Stimulated activated CD8-positive, alpha-beta memory T cell treated with anti-CD3 and anti-CD28 coated beads, Interleukin-12 subunit alpha, Interleukin-12 subunit beta, amount 100 ng/mL, for 1 hour (primary cell): ENCODE measurements around the gene PRKCA.

Source experiments
- DNase-seq: peaks from one replicate; pipeline ENCODE4 v3.0.0-alpha.2; 2020; ENCODE audit warnings: low read depth

PRKCA gene

GRCh38 chr17:66414561-66415175, 112.3 kb downstream of the PRKCA start:
- DNase-seq: no peak

DNA sequence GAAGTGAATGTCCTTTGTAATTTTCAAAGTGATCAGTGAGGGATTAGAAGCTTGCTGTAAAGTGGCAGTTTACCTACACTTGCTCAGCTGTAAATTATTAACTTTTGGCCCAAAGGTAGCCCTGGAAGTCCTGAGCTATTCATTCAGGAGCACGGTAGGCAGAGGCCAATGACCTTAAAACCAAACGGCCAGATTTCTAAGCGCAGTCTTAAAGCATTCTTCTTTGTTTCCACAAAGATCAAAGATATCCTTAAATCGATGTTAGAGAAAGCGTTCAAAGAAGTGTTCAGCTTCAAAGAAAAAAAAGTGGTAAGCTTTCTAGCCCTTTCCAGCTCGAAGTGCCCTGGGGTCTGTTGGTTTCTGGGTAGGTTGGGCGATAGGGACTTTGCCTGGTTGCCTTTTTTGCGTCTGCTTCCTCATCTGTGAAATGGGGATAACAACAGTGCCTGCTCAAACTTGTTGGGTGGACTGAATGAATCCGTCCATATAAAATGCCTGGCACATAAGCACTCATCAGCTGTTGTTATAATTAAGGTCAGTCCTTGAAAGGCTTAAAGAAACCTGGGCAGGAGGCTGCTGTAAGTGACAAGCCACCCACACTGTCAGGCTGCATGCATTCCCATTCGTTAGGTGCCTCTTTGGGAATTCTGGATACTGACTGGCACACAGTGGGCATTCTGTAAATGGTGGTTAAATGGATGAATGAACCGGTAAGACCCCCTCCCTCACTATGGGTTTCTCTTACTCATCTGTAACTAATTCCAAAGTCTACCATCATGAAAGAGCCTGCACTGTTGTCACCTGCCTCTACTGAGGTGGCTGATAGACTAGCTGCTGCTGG, 113.2 kb downstream of the PRKCA start:
- no peak for DNase-seq

DNA sequence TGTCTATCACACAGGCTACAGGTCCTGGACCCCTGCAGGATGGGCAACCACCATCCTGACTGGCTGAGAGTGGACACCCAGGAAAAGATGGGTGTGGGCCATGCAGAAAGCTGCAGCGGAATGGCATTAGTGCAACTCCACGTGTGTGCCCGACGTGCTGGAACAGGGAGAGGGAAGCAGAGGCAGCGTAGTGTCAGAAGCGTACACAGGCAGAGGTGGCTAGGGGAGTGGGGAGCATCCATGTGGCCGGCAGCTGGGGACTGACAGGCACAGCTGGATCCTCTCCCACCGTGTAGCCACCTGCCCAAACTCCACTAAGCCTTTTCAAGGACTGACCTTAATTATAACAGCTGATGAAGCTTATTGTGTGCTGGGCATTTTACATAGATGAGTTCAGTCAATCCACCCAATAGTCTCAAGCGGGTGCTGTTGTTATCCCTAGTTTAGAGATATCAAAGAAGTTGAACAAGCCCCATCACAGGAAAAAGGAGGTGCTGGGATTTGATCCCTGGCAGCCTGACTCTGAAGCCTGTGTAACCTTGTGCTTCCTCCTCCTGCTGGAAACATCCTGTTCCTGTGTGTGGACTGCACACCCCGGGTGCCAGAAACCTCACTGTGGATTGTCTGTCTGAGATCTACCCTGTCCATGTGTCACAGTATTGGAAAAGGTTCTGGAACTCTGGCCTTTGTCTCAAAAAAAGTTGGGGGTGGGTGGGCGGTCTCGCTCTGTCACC, 114.0 kb downstream of the PRKCA start:
- DNase-seq: no peak

- DNase-seq: no peak
Measured at GRCh38 chr17:66417300-66417719, 114.9 kb downstream of the PRKCA start.

GRCh38 chr17:66420961-66421371, 118.6 kb downstream of the PRKCA start:
- no peak for DNase-seq

DNA sequence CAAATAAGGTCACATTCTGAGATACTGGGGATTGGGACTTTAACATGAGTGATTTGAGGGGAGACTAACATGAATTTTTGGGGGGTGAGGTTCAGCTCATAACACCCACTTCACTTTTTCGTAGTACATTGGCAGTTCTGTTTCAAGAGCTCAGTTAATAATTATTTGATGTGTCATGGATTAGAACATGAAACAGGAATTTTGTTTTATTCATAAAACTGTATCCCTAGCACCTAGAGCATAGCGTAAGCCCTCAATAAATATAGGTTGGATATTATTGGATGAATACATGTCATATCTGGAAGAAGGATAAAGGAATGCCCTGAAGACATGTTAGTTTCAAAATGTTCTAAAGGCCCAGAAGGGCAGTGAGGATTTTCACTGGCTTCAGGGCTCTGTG, 119.8 kb downstream of the PRKCA start:
- no peak for DNase-seq

GRCh38 chr17:66423056-66423955, 120.9 kb downstream of the PRKCA start:
- no peak for DNase-seq

DNA sequence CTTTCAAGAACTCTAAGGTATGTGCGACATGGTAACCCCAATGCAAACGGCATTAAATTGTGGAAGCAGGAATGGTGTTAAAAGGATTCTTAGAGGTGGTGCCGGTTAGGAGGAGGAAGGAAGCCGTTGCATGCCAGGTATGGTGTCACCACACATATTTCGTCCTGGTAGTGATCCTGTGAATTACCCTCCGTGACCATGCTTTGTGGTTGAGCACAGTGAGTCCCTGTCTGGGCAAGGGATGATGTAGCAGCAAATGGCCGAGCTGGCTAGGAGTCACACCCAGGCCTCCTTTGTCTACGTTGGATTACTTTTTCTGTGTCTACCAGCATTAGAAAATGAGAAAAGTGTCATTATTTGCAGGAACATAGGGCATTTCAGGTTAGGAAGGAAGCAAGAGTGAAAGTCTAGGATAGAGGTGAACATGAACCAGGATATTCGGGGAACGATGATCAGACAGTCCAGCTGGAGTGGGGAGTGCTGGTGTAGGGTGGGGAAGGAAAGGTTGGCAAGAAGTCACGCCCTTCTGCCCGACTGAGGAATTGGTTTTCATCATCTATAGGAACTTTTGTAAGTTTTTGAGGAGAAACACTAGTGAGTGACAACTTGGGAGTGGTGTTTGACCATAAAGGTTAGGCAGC, 123.5 kb downstream of the PRKCA start:
- no peak for DNase-seq

- peak; percentile 31 for DNase-seq
Measured at GRCh38 chr17:66426397-66427033, 124.1 kb downstream of the PRKCA start.

DNA sequence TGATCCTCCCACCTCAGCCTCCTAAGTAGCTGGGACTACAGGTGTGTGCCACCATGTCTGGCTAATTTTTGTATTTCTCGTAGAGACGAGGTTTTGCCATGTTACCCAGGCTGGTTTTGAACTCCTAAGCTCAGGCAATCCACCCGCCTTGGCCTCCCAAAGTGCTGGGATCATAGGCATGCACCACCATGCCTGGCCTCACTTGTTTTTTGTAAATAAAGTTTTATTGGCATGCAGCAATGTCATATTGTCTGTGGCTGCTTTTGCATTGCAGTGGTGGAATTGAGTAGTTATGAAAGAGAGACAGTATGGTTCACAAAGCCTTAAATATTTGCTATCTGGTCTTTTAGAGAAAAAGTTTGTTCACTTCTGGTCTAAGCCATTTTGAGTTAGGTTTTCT, 124.7 kb downstream of the PRKCA start:
- no peak for DNase-seq

DNA sequence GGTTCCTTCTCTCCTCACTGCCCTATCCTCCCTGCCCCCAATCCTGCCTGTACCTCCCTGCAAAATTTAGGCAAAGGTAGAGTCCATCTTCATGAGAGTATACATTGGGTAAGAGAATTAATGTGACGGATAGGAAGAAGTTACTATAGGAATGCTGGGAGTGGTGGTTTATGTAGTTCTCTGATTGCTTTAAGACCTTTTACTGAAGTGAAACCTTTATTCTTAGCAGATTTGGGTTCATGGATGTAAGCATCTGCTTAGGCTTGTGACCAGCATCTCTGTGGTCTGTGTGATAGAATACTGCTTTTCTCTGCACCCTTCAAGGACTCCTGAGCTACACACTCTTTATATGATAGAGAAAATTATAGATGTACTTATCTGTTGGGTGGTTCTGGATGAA, 127.3 kb downstream of the PRKCA start:
- DNase-seq: no peak

DNA sequence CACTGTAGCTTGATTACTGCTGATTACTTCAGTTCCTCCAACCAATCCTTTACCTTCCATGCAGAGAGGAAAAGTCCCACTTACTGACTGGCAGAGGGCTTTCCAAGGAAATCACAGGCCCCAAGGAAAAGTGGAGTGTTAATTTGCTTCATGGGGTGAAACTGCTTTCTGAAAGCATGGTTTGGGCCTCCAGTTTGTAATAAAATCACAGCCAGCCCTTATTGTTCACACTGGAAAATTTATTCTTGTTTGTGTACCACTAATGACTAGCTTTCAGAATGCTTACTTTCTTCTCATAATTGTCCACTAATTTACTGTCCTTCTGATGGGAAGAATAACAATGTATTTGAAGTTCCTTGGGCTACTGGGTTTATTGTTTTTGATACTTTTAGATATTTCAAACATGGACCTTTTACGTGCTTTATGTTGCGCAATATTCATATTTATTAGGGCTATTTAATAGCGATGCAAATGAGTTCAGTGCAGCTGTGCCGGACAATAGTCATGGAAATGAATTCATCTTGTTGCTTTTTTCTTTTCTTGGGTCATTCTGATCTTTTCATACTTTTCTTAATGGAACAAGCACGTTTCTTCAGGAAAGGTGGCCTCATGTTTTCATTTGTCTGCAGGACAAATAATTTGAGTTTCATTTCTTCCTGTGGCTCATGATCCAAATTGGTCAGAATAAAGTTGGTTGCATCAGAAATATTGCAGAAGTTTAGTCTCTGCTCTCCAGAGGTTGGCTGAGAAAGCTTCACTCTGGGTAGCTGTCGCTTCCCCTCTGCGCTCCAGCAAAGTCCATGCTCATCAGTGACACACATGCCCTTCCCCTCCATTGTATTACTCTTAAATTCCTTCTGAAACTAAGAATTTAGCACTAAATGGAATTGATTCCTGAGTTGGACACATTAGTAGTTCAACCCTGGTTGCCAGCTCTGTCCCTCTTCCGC, 128.7 kb downstream of the PRKCA start:
- no peak for DNase-seq

DNA sequence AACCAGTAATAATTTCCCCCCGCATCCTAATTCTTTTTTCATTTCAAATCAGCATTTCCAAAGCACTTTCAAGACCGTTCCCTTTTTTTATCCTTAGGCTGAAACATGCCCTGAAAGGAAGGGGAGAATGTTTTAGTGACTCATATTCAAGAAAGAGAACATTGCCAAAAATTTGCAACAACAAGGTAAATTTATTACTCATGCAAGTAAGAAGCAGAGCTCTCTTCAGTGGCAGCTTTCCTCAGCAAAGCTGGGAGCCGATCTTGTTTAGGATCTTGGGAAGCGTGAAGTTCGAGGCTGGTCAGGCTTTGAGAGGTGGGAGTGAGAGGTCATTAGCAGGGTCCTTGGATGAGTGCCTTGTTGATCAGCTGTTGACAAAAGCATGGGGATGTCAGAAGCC, 129.5 kb downstream of the PRKCA start:
- no peak for DNase-seq

DNA sequence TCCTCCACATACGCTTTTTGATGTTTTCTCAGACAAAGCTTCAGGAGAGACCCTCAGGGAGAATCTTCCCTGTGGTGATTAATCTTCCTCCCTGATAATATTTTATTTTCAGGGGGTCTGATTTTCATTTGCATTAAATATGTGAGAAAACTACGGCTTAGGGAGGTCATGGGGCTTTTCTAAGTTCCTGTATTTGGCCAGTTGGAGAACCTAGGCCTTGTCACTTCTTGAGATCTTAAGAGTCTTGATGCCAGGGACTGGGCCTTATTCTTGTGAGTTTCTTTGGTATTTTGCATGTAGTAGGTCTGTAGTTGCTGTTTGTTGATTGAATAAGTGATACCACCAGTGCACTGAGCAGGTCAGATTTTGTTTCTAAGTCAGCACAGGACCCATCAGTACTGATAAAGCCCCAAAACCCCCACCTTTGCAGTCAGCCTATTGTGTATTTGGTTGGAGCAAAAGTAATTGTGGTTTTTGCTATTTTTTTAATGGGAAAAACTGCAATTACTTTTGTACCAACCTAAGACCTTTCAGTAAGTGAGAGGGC, 130.1 kb downstream of the PRKCA start:
- no peak for DNase-seq

GRCh38 chr17:66432996-66433551, 130.7 kb downstream of the PRKCA start:
- no peak for DNase-seq

DNA sequence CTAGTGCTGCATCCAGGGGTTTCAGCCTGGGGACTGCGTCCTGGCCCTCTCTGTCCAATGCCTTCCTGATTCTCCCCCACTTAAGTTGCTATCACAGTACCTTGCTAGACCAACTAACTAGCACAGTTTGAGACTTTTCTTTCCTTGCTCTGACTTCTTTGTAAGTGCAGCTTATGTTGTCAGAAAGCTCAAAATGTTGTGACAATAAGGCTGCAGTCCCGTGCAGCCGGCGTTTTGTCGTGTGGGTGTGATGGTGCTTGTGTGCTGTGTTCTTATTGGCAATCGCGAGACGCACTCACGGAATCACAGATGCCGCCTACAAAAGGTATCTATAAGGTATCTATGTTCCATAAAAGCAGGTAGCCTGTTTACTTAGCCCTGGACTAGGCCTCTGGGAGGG, 132.8 kb downstream of the PRKCA start:
- DNase-seq: no peak

GRCh38 chr17:66436631-66437030, 134.2 kb downstream of the PRKCA start:
- no peak for DNase-seq

- DNase-seq: no peak
Measured at GRCh38 chr17:66437476-66438026, 135.1 kb downstream of the PRKCA start.

- no peak for DNase-seq
Measured at GRCh38 chr17:66438101-66438500, 135.7 kb downstream of the PRKCA start.
